DOHH2 (cell line): ENCODE results near the gene TMEM176A.

Source experiments
- CTCF ChIP-seq: fragments of 200-600 bp; sonication (generic); IDR thresholded peaks from one replicate; pipeline ENCODE4 v1.5.1; 2014; ENCODE audit warnings: antibody characterized with exemption, mild to moderate bottlenecking, low read depth, low read length; ENCODE audit not compliant: poor library complexity, severe bottlenecking
- EZH2phosphoT487 ChIP-seq: fragments of 200-600 bp; sonication (generic); IDR thresholded peaks from 2 replicates; pipeline ENCODE4 v1.6.1; 2017; ENCODE audit warnings: borderline replicate concordance, mild to moderate bottlenecking, antibody characterized with exemption, low read length, moderate library complexity, mixed read lengths

- TF ChIP-seq CTCF = no peak
- TF ChIP-seq EZH2phosphoT487 = no peak
Observed at GRCh38 chr7:150791304-150791703, 9.3 kb upstream of the TMEM176A start.
